Measurements from ENCODE around the gene SUFU. TPM values are rescaled to one million over a fixed set of nuclear protein-coding genes. Genes with fewer than 3 reads are reported as not detected.

The SUFU gene
- total RNA-seq, 1 donor from 2014 or later: 11.5 TPM

DNA sequence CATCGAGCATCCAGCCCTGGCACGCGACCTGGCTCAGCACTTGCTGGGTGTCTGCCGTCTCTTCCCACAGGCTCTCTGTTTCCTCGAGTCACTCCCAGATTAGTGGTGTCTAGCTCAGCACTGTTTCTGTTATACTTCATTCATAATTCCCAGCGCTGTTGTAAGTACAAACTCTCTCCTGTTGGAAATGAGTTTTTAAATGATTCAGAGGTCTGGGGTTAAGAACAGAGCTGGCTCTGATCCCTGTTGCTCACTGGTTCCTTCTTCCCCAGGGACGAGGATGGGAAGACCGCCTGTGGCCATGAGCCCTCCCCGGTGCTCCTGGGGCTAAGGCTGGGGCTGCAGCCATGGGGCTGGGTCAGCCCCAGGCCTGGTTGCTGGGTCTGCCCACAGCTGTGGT is 35.1 kb upstream of the SUFU start:
- Mint-ChIP-seq H3K27ac (no peak overlapping the region), H3K4me1 (peaks cover 2% of the 10 kb centered on the region), H3K36me3 (peaks cover 2% of the 10 kb centered on the region), H3K4me3 (no peak overlapping the region), H3K9me3 (no peaks in the 10 kb centered on the region), H3K27me3 (ENCODE audit: insufficient read depth, low read depth) (peaks cover 5% of the 10 kb centered on the region)
- H3K27ac ChIP-seq: no peak overlapping the region
- H3K4me1 ChIP-seq: no peaks in the 10 kb centered on the region
- DNase-seq (ENCODE audit: low spot score): no peak
- no peak overlapping the region for H3K9ac ChIP-seq
- no peak overlapping the region for H3K4me2 ChIP-seq
- no peak overlapping the region for H2AFZ ChIP-seq (replicated peaks)
- no peaks in the 10 kb centered on the region for H3K9me3 ChIP-seq (ENCODE audit: low read depth)
- no peak overlapping the region for H3K4me3 ChIP-seq
- H3F3A ChIP-seq (ENCODE audit: low read depth): peaks cover 5% of the 10 kb centered on the region
- H3K79me2 ChIP-seq (ENCODE audit: low read depth): no peaks in the 10 kb centered on the region
- no peaks in the 10 kb centered on the region for H4K20me1 ChIP-seq (ENCODE audit: low read depth)
- H3K36me3 ChIP-seq: no peaks in the 10 kb centered on the region
- TF ChIP-seq EZH2 (IDR thresholded peaks at IDR 0.05) (no peak), EZH2phosphoT487 (IDR thresholded peaks at IDR 0.05) (no peak)
- peaks cover 7% of the 10 kb centered on the region for H3K27me3 ChIP-seq

DNA sequence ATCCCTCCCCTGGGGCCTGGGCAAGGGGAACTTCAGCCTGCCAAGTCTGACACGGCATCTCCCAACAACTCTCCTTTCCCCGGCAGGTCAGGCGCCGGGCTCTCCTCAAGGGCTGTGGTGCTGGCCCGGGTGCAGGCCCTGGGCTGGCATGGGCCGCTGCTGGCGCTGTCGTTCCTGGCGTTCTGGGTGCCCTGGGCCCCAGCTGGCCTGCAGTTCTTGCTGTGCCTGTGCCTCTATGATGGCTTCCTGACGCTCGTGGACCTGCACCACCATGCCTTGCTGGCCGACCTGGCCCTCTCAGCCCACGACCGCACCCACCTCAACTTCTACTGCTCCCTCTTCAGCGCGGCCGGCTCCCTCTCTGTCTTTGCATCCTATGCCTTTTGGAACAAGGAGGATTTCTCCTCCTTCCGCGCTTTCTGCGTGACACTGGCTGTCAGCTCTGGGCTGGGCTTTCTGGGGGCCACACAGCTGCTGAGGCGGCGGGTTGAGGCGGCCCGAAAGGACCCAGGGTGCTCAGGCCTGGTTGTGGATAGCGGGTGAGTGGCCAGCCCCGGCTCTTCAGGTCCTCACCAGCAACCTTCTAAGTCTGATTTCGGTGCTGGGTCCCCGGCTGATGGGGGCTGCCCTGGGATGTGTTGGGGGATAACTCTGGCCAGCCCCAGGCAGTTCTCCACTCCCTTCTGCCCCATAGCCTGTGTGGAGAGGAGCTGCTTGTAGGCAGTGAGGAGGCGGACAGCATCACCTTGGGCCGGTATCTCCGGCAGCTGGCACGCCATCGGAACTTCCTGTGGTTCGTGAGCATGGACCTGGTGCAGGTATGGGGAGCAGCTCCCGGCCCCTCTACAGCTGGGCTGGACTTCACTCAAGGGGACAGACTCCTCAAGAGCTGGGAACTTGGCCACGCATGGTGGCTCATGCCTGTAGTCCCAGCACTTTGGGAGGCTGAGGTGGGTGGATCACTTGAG is 32.9 kb upstream of the SUFU start:
- H3K27ac Mint-ChIP-seq: no peak overlapping the region
- H3K27me3 Mint-ChIP-seq (ENCODE audit: insufficient read depth, low read depth): peaks cover 4% of the 10 kb centered on the region
- H3K27me3 ChIP-seq: no peaks in the 10 kb centered on the region
- no peaks in the 10 kb centered on the region for H3K36me3 ChIP-seq
- H3F3A ChIP-seq (ENCODE audit: low read depth): no peaks in the 10 kb centered on the region
- H3K79me2 ChIP-seq (ENCODE audit: low read depth): no peaks in the 10 kb centered on the region
- no peaks in the 10 kb centered on the region for H4K20me1 ChIP-seq (ENCODE audit: low read depth)
- H3K9me3 ChIP-seq (ENCODE audit: low read depth): no peaks in the 10 kb centered on the region
- H3K4me1 ChIP-seq: no peaks in the 10 kb centered on the region
- H3K4me1 Mint-ChIP-seq: no peaks in the 10 kb centered on the region
- H3K9me3 Mint-ChIP-seq: no peaks in the 10 kb centered on the region
- H2AFZ ChIP-seq (replicated peaks): no peak overlapping the region
- H3K36me3 Mint-ChIP-seq: peaks cover 3% of the 10 kb centered on the region
- DNase-seq (ENCODE audit: low spot score): no peak
- H3K4me2 ChIP-seq: no peak overlapping the region
- no peak for TF ChIP-seq EZH2 (IDR thresholded peaks at IDR 0.05)
- no peak for TF ChIP-seq EZH2phosphoT487 (IDR thresholded peaks at IDR 0.05)
- TF ChIP-seq, protein P1, sequence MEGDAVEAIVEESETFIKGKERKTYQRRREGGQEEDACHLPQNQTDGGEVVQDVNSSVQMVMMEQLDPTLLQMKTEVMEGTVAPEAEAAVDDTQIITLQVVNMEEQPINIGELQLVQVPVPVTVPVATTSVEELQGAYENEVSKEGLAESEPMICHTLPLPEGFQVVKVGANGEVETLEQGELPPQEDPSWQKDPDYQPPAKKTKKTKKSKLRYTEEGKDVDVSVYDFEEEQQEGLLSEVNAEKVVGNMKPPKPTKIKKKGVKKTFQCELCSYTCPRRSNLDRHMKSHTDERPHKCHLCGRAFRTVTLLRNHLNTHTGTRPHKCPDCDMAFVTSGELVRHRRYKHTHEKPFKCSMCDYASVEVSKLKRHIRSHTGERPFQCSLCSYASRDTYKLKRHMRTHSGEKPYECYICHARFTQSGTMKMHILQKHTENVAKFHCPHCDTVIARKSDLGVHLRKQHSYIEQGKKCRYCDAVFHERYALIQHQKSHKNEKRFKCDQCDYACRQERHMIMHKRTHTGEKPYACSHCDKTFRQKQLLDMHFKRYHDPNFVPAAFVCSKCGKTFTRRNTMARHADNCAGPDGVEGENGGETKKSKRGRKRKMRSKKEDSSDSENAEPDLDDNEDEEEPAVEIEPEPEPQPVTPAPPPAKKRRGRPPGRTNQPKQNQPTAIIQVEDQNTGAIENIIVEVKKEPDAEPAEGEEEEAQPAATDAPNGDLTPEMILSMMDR (IDR thresholded peaks at IDR 0.05): no peak
- H3K9ac ChIP-seq: no peak overlapping the region
- H3K27ac ChIP-seq: no peak overlapping the region
- no peak overlapping the region for H3K4me3 ChIP-seq
- H3K4me3 Mint-ChIP-seq: no peak overlapping the region

DNA sequence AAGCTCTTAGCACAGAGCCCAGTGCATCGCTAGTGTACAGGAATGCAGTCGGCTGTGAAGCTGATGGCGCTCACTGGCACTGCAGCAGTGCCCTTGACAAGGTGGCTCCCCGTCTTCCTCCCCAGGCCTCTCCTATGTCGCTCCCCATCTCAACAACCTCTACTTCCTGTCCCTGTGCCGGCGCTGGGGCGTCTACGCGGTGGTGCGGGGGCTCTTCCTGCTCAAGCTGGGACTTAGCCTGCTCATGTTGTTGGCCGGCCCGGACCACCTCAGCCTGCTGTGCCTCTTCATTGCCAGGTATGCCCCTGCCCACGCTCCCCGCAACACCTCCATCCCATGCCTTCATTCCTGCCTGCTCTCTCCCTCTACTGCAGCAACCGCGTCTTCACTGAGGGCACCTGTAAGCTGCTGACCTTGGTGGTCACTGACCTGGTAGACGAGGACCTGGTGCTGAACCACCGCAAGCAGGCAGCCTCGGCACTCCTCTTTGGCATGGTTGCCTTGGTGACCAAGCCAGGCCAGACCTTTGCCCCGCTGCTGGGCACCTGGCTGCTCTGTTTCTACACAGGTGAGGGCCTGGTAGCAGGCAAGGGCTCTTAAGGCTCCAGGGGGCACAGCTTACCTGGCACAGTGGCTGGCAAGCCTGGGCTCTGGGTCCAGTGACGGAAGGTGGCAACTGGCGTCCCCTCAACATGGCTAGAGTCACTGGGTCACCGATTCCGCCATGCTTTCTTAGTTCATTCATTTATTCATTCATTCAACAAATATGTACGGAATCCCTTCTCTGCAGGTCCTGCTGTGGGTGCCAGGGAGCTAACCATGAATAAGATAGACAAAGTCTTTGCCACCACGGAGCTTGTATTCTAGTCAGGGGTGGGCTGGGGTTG is 30.1 kb upstream of the SUFU start:
- peaks cover under 1% of the 10 kb centered on the region for H3F3A ChIP-seq (ENCODE audit: low read depth)
- no peak overlapping the region for H3K4me3 ChIP-seq
- no peak overlapping the region for H3K9ac ChIP-seq
- H4K20me1 ChIP-seq (ENCODE audit: low read depth): peaks cover 4% of the 10 kb centered on the region
- Mint-ChIP-seq H3K9me3 (no peaks in the 10 kb centered on the region), H3K36me3 (peaks cover 3% of the 10 kb centered on the region), H3K4me1 (no peaks in the 10 kb centered on the region), H3K4me3 (no peak overlapping the region), H3K27ac (no peak overlapping the region), H3K27me3 (ENCODE audit: insufficient read depth, low read depth) (peaks cover 4% of the 10 kb centered on the region)
- H3K4me2 ChIP-seq: no peak overlapping the region
- no peak overlapping the region for H3K27ac ChIP-seq
- H3K27me3 ChIP-seq: no peaks in the 10 kb centered on the region
- no peak overlapping the region for H2AFZ ChIP-seq (replicated peaks)
- H3K4me1 ChIP-seq: no peaks in the 10 kb centered on the region
- no peak for DNase-seq (ENCODE audit: low spot score)
- H3K79me2 ChIP-seq (ENCODE audit: low read depth): no peaks in the 10 kb centered on the region
- TF ChIP-seq, protein P1 (IDR thresholded peaks at IDR 0.05): no peak
- TF ChIP-seq EZH2phosphoT487 (IDR thresholded peaks at IDR 0.05) (no peak), EZH2 (IDR thresholded peaks at IDR 0.05) (no peak)
- H3K9me3 ChIP-seq (ENCODE audit: low read depth): no peaks in the 10 kb centered on the region
- no peaks in the 10 kb centered on the region for H3K36me3 ChIP-seq
